ENCODE measurements around the gene PTPRT. TPM values are rescaled to one million over a fixed set of nuclear protein-coding genes. Genes with fewer than 3 reads are reported as not detected.

The PTPRT gene
- total and polyA plus RNA-seq, 10 of the 15 experiments (the other 5 are each of a cell fraction or from before 2014, with no cell fraction given), result not detected

DNA sequence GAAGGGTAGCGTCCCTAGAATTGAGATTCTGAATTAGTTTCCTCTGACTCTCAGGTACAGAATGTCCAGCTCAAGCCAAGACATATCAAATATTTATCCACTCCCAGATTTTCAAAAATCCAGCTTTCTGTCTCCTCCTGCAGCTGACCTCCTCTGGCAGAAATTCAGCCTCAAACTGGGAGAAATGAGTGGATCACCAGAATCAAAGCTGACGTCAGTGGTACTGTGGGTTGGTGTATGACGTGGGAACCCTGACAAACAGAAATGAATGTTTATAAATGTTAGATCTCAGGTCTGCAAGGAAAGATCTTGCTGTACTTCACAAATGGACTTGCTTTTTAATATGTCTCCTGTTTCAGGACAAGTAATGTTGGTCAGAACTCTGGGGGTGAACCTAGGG, 595.0 kb downstream of the PTPRT start (continued):
- TF ChIP-seq, protein P1, sequence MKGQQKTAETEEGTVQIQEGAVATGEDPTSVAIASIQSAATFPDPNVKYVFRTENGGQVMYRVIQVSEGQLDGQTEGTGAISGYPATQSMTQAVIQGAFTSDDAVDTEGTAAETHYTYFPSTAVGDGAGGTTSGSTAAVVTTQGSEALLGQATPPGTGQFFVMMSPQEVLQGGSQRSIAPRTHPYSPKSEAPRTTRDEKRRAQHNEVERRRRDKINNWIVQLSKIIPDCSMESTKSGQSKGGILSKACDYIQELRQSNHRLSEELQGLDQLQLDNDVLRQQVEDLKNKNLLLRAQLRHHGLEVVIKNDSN (IDR thresholded peaks at IDR 0.05; ENCODE audit: borderline replicate concordance, extremely low read length, insufficient read depth, low read depth, low read length), result no peak
- TF ChIP-seq BMI1 (IDR thresholded peaks at IDR 0.05; ENCODE audit: borderline replicate concordance), result no peak
- TF ChIP-seq, protein P2, sequence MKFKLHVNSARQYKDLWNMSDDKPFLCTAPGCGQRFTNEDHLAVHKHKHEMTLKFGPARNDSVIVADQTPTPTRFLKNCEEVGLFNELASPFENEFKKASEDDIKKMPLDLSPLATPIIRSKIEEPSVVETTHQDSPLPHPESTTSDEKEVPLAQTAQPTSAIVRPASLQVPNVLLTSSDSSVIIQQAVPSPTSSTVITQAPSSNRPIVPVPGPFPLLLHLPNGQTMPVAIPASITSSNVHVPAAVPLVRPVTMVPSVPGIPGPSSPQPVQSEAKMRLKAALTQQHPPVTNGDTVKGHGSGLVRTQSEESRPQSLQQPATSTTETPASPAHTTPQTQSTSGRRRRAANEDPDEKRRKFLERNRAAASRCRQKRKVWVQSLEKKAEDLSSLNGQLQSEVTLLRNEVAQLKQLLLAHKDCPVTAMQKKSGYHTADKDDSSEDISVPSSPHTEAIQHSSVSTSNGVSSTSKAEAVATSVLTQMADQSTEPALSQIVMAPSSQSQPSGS (IDR thresholded peaks at IDR 0.05; ENCODE audit: low read length), result no peak
- no peak for TF ChIP-seq BHLHE40 (IDR thresholded peaks at IDR 0.05; ENCODE audit: borderline replicate concordance in 1 of 2, low read depth in 2 of 2, low read length in 1 of 2)

DNA sequence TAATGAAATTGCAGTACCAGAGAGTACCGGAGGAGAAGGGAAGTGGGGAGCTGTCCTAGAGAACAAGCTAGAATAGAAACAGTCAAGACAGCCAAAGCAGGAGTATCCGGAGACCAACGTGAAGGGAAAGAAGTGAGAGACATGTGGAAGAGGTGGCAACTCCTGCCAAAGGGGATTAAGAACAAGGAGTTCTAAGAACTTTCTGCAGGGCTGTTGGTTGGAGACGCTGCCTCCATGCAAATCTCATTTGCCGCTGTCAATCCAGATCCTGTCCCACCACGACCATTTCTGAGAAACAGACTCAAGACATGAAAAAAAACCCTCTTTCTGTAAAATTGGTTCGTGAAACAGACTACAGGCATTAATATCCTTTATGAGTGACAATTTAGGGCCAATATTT, 595.7 kb downstream of the PTPRT start:
- ChIA-PET RAD21 (ENCODE audit: unreplicated experiment) (no interaction called here), CTCF (no interaction called here), POLR2A (no interaction called here), SMC1A (ENCODE audit: uncharacterized antibody, unreplicated experiment) (no interaction called here)
- BruUV-seq (replicated peaks), result no TSS peak
- no peak overlapping the region for H3K9ac ChIP-seq (ENCODE audit: control insufficient read depth, insufficient read depth, low read length)
- no peak overlapping the region for H3K4me2 ChIP-seq (ENCODE audit: control insufficient read depth, insufficient read depth)
- H3K36me3 ChIP-seq (ENCODE audit: control insufficient read depth in 2 of 2, insufficient read depth in 2 of 2, low read length in 1 of 2), result no peaks in the 10 kb centered on the region
- H3K79me2 ChIP-seq (ENCODE audit: control insufficient read depth, insufficient read depth, low read length), result no peaks in the 10 kb centered on the region
- no peak overlapping the region for H3K27ac ChIP-seq (ENCODE audit: control insufficient read depth, insufficient read depth)
- H3K9me3 ChIP-seq (replicated peaks; ENCODE audit: control insufficient read depth, insufficient read depth, low read length), result no peaks in the 10 kb centered on the region
- FAIRE-seq, result no peak
- H2AFZ ChIP-seq (ENCODE audit: control insufficient read depth, low read depth, low read length), result no peak overlapping the region
- H3K4me3 ChIP-seq, result no peak overlapping the region
- DNase-seq (ENCODE audit: low read depth, low spot score), result no peak
- no peaks in the 10 kb centered on the region for H3K27me3 ChIP-seq (replicated peaks in 1 of 2; ENCODE audit: control insufficient read depth in 2 of 2, insufficient read depth in 2 of 2, low read length in 1 of 2)
- WGBS (ENCODE audit: insufficient coverage, insufficient replicate concordance, low lambda C conversion rate, missing lambda C conversion rate), result 27% methylated on average over 7 of the region's 7 CpGs
- in situ Hi-C loops (cut with MboI), result no loop called here
- H4K20me1 ChIP-seq (ENCODE audit: control insufficient read depth, insufficient read depth), result no peaks in the 10 kb centered on the region
- H3K4me1 ChIP-seq (ENCODE audit: control insufficient read depth, insufficient read depth, low read length), result no peaks in the 10 kb centered on the region
- intact Hi-C loops (cut with micrococcal nuclease; ENCODE audit: unreplicated experiment), result no loop called here
- ATAC-seq, result no peak
- TF ChIP-seq, protein P3, sequence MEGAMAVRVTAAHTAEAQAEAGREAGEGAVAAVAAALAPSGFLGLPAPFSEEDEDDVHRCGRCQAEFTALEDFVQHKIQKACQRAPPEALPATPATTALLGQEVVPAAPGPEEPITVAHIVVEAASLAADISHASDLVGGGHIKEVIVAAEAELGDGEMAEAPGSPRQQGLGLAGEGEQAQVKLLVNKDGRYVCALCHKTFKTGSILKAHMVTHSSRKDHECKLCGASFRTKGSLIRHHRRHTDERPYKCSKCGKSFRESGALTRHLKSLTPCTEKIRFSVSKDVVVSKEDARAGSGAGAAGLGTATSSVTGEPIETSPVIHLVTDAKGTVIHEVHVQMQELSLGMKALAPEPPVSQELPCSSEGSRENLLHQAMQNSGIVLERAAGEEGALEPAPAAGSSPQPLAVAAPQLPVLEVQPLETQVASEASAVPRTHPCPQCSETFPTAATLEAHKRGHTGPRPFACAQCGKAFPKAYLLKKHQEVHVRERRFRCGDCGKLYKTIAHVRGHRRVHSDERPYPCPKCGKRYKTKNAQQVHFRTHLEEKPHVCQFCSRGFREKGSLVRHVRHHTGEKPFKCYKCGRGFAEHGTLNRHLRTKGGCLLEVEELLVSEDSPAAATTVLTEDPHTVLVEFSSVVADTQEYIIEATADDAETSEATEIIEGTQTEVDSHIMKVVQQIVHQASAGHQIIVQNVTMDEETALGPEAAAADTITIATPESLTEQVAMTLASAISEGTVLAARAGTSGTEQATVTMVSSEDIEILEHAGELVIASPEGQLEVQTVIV (IDR thresholded peaks at IDR 0.05; ENCODE audit: borderline replicate concordance, partially characterized antibody), result no peak
- TF ChIP-seq, protein P4, sequence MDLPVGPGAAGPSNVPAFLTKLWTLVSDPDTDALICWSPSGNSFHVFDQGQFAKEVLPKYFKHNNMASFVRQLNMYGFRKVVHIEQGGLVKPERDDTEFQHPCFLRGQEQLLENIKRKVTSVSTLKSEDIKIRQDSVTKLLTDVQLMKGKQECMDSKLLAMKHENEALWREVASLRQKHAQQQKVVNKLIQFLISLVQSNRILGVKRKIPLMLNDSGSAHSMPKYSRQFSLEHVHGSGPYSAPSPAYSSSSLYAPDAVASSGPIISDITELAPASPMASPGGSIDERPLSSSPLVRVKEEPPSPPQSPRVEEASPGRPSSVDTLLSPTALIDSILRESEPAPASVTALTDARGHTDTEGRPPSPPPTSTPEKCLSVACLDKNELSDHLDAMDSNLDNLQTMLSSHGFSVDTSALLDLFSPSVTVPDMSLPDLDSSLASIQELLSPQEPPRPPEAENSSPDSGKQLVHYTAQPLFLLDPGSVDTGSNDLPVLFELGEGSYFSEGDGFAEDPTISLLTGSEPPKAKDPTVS (IDR thresholded peaks at IDR 0.05; ENCODE audit: low read depth, low read length), result no peak
- TF ChIP-seq GABPA (IDR thresholded peaks at IDR 0.05; ENCODE audit: low read depth), result no peak
- no peak for TF ChIP-seq SP1 (IDR thresholded peaks at IDR 0.05; ENCODE audit: low read depth, low read length)
- no peak for TF ChIP-seq CHD4 (IDR thresholded peaks at IDR 0.05)
- TF ChIP-seq CHD2 (IDR thresholded peaks at IDR 0.05; ENCODE audit: borderline replicate concordance, low read depth, low read length), result no peak
- no peak for TF ChIP-seq RBBP5 (conservative IDR thresholded peaks at IDR 0.05)
- no peak for TF ChIP-seq SREBF1 (IDR thresholded peaks at IDR 0.05; ENCODE audit: low read length)
- TF ChIP-seq, protein P5, sequence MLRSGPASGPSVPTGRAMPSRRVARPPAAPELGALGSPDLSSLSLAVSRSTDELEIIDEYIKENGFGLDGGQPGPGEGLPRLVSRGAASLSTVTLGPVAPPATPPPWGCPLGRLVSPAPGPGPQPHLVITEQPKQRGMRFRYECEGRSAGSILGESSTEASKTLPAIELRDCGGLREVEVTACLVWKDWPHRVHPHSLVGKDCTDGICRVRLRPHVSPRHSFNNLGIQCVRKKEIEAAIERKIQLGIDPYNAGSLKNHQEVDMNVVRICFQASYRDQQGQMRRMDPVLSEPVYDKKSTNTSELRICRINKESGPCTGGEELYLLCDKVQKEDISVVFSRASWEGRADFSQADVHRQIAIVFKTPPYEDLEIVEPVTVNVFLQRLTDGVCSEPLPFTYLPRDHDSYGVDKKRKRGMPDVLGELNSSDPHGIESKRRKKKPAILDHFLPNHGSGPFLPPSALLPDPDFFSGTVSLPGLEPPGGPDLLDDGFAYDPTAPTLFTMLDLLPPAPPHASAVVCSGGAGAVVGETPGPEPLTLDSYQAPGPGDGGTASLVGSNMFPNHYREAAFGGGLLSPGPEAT (IDR thresholded peaks at IDR 0.05; ENCODE audit: low read depth), result no peak
- TF ChIP-seq STAT1 (conservative IDR thresholded peaks at IDR 0.05), result no peak
